Hematopoietic multipotent progenitor cell treated with erythropoietin and hydrocortisone succinate and interleukin-3 and kit ligand, for 8 days (in vitro differentiated cells): ENCODE data around the gene BTBD2.

Source experiments
- DNase-seq: peaks from one replicate; pipeline ENCODE4 v3.0.0-alpha.2; 2015

BTBD2 gene

GRCh38 chr19:1981253-1981652 lies 34.3 kb downstream of the BTBD2 start:
- no peak for DNase-seq

- DNase-seq, result no peak
Observed at GRCh38 chr19:1980809-1981181, 34.7 kb downstream of the BTBD2 start.

- DNase-seq, result no peak
Observed at GRCh38 chr19:1980091-1980808, 35.3 kb downstream of the BTBD2 start.

- no peak for DNase-seq
Observed at GRCh38 chr19:1979642-1980041, 35.9 kb downstream of the BTBD2 start.

GRCh38 chr19:1979017-1979416 lies 36.5 kb downstream of the BTBD2 start:
- no peak for DNase-seq

GRCh38 chr19:1978346-1978894 lies 37.1 kb downstream of the BTBD2 start:
- no peak for DNase-seq

GRCh38 chr19:1977120-1977519 lies 38.4 kb downstream of the BTBD2 start:
- no peak for DNase-seq

GRCh38 chr19:1975162-1975480 lies 40.4 kb downstream of the BTBD2 start:
- no peak for DNase-seq

- DNase-seq, result no peak
Observed at GRCh38 chr19:1974381-1975161, 40.9 kb downstream of the BTBD2 start.

GRCh38 chr19:1970806-1971502 lies 44.6 kb downstream of the BTBD2 start:
- no peak for DNase-seq

- no peak for DNase-seq
Observed at GRCh38 chr19:1970003-1970805, 45.3 kb downstream of the BTBD2 start.

GRCh38 chr19:1969176-1970002 lies 46.1 kb downstream of the BTBD2 start:
- no peak for DNase-seq

- DNase-seq, result no peak
Observed at GRCh38 chr19:1968279-1969175, 47.0 kb downstream of the BTBD2 start.

GRCh38 chr19:1967087-1967608 lies 48.4 kb downstream of the BTBD2 start:
- DNase-seq, result no peak

GRCh38 chr19:1962674-1963073 lies 52.8 kb downstream of the BTBD2 start:
- no peak for DNase-seq

GRCh38 chr19:1961000-1961883 lies 54.3 kb downstream of the BTBD2 start:
- DNase-seq, result no peak

GRCh38 chr19:1959928-1960589 lies 55.5 kb downstream of the BTBD2 start:
- no peak for DNase-seq

- DNase-seq, result no peak
Observed at GRCh38 chr19:1957562-1958248, 57.8 kb downstream of the BTBD2 start.
